ENCODE measurements around the gene PTPRO. TPM values are rescaled to one million over a fixed set of nuclear protein-coding genes. Genes with fewer than 3 reads are reported as not detected.

Gene PTPRO
- total RNA-seq, 4 donors from 2014 or later: 0.52 to 5.0 (median 1.0) TPM

GRCh38 chr12:15299947-15300346, 22.4 kb upstream of the PTPRO start:
- TF ChIP-seq CTCF (IDR thresholded peaks at IDR 0.05): no peak
- Histone ChIP-seq H3K9me3 (peaks cover 0 to 7% (median 3%) of the 10 kb centered on the region in 4 donors), H3K4me1 (no peaks in the 10 kb centered on the region), H3K4me3 (no peak overlapping the region), H3K27me3 (no peaks in the 10 kb centered on the region), H3K36me3 (no peaks in the 10 kb centered on the region), H3K27ac (replicated peaks in 1 of 4) (no peak overlapping the region)
- intact Hi-C loops (cut with DNase I): no loop called here
- WGBS: 100% methylated on average over 1 of the region's 2 CpGs
- no peak for DNase-seq (ENCODE audit: extremely low spot score)

GRCh38 chr12:15304296-15304695, 18.0 kb upstream of the PTPRO start:
- Histone ChIP-seq H3K9me3 (peaks cover 0 to 13% (median 3%) of the 10 kb centered on the region in 4 donors), H3K27ac (replicated peaks in 1 of 4) (no peak overlapping the region), H3K27me3 (no peaks in the 10 kb centered on the region), H3K36me3 (no peaks in the 10 kb centered on the region), H3K4me1 (no peaks in the 10 kb centered on the region), H3K4me3 (no peak overlapping the region)
- intact Hi-C loops (cut with DNase I): no loop called here
- 98% methylated on average over 2 of the region's 2 CpGs for WGBS
- no peak for TF ChIP-seq POLR2A (IDR thresholded peaks at IDR 0.05; ENCODE audit: low read depth)
- TF ChIP-seq POLR2AphosphoS5 (IDR thresholded peaks at IDR 0.05): no peak
- no peak for TF ChIP-seq CTCF (IDR thresholded peaks at IDR 0.05)
- no peak for TF ChIP-seq EP300 (IDR thresholded peaks at IDR 0.05)
- no peak for DNase-seq (ENCODE audit: extremely low spot score)

GRCh38 chr12:15306605-15307004, 15.7 kb upstream of the PTPRO start:
- intact Hi-C loops (cut with DNase I): no loop called here
- Histone ChIP-seq H3K27ac (replicated peaks in 1 of 4) (no peak overlapping the region), H3K9me3 (peaks cover 0 to 13% (median 3%) of the 10 kb centered on the region in 4 donors), H3K36me3 (no peaks in the 10 kb centered on the region), H3K4me1 (no peaks in the 10 kb centered on the region), H3K27me3 (no peaks in the 10 kb centered on the region), H3K4me3 (no peak overlapping the region)
- DNase-seq (ENCODE audit: extremely low spot score): no peak
- 85% methylated on average over 3 of the region's 3 CpGs for WGBS
- TF ChIP-seq CTCF (IDR thresholded peaks at IDR 0.05) (no peak), POLR2A (IDR thresholded peaks at IDR 0.05; ENCODE audit: low read depth) (no peak), POLR2AphosphoS5 (IDR thresholded peaks at IDR 0.05) (no peak), EP300 (IDR thresholded peaks at IDR 0.05) (no peak)

- no peaks in the 10 kb centered on the region for H3K4me1 ChIP-seq
- intact Hi-C loops (cut with DNase I): no loop called here
- H3K9me3 ChIP-seq: peaks cover 0 to 13% (median 3%) of the 10 kb centered on the region in 4 donors
- no peaks in the 10 kb centered on the region for H3K27me3 ChIP-seq
- no peak overlapping the region for H3K27ac ChIP-seq (replicated peaks in 1 of 4)
- no peak for DNase-seq (ENCODE audit: extremely low spot score)
- TF ChIP-seq EP300 (IDR thresholded peaks at IDR 0.05) (no peak), CTCF (IDR thresholded peaks at IDR 0.05) (no peak), POLR2AphosphoS5 (IDR thresholded peaks at IDR 0.05) (no peak), POLR2A (IDR thresholded peaks at IDR 0.05; ENCODE audit: low read depth) (no peak)
- H3K36me3 ChIP-seq: no peaks in the 10 kb centered on the region
- WGBS: 100% methylated on average over 1 of the region's 1 CpG
- no peak overlapping the region for H3K4me3 ChIP-seq
These were observed 15.2 kb upstream of the PTPRO start for GRCh38 chr12:15307079-15307478.

- peaks cover 0 to 16% (median 14%) of the 10 kb centered on the region in 4 donors for H3K4me1 ChIP-seq
- H3K4me3 ChIP-seq: no peak overlapping the region
- H3K27ac ChIP-seq (replicated peaks in 1 of 4): no peak overlapping the region
- no peak for TF ChIP-seq POLR2A (IDR thresholded peaks at IDR 0.05; ENCODE audit: low read depth)
- no peak for TF ChIP-seq CTCF (IDR thresholded peaks at IDR 0.05)
- no peak for TF ChIP-seq EP300 (IDR thresholded peaks at IDR 0.05)
- TF ChIP-seq POLR2AphosphoS5 (IDR thresholded peaks at IDR 0.05): no peak
- intact Hi-C loops (cut with DNase I): no loop called here
- 68% methylated on average over 4 of the region's 4 CpGs for WGBS
- no peaks in the 10 kb centered on the region for H3K9me3 ChIP-seq
- peaks cover 0 to 34% (median 0%) of the 10 kb centered on the region in 4 donors for H3K27me3 ChIP-seq
- H3K36me3 ChIP-seq: no peaks in the 10 kb centered on the region
- DNase-seq (ENCODE audit: extremely low spot score): no peak
These were observed 3.5 kb upstream of the PTPRO start for GRCh38 chr12:15318841-15319240.

Data from esophagus muscularis mucosa (tissue), 4 donors.